ENCODE data around the gene DNAAF1.

DNAAF1 gene

DNA sequence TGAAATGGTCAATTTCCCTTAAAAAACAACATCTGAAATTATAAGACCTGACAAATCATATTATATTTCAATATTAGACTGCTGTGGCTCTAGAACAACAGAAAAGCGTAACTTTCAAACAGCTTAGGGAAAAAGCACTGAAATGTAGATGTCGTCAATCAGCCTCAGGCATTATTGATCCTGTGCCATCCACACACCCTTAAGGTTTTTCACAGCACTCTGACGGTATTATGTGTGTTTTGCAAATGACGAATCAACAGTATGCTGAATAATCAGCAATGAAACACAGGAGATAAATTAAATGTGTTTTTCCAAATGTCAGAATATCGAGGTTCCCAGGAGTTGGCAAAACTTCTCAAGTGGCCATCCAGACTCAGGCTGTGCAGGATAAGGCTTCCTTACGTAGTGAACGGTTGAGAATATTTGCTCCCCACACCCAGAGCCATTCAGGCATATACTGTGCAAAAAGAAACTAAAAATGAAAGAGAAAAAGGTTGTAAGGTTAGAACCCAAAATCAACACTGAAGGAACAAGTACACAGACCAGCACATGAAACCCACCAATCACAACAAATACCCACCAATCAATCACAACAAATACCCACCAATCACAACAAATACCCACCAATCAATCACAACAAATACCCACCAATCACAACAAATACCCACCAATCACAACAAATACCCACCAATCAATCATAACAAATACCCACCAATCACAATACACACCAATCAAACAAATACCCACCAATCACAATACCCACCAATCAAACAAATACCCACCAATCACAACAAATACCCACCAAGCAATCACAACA is 20.6 kb upstream of the DNAAF1 start:
- DNase-seq (ENCODE audit: low read depth in 2 of 2): no peak

GRCh38 chr16:84131117-84131516 is 14.0 kb upstream of the DNAAF1 start:
- DNase-seq (ENCODE audit: low read depth in 2 of 2): no peak

- no peak for DNase-seq (ENCODE audit: low read depth in 2 of 2)
These were observed 12.4 kb upstream of the DNAAF1 start for GRCh38 chr16:84132527-84133285.

- no peak for DNase-seq (ENCODE audit: low read depth in 2 of 2)
These were observed 8.6 kb upstream of the DNAAF1 start for GRCh38 chr16:84136331-84137125.

GRCh38 chr16:84137287-84137686 is 7.8 kb upstream of the DNAAF1 start:
- no peak for DNase-seq (ENCODE audit: low read depth in 2 of 2)

GRCh38 chr16:84137769-84138357 is 7.2 kb upstream of the DNAAF1 start:
- DNase-seq (ENCODE audit: low read depth in 2 of 2): no peak

DNA sequence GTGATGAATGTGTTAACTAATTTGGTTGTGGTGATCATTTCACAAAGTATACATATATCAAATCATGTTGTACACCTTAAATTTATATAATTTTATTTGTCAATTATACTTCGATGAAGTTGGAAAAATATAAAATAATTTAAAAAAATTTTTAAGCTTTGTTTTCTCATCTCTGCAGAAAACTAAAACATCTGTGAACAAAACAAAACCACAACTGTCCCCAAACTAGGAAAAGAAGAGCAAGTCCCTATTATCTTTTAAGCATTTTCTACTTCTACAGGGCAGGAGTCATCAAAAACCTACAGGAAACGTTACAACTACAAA is 6.6 kb upstream of the DNAAF1 start:
- no peak for DNase-seq (ENCODE audit: low read depth in 2 of 2)

GRCh38 chr16:84138824-84139627 is 6.1 kb upstream of the DNAAF1 start:
- DNase-seq (ENCODE audit: low read depth in 2 of 2): peak in 1 of 2 donors; percentile 9

DNA sequence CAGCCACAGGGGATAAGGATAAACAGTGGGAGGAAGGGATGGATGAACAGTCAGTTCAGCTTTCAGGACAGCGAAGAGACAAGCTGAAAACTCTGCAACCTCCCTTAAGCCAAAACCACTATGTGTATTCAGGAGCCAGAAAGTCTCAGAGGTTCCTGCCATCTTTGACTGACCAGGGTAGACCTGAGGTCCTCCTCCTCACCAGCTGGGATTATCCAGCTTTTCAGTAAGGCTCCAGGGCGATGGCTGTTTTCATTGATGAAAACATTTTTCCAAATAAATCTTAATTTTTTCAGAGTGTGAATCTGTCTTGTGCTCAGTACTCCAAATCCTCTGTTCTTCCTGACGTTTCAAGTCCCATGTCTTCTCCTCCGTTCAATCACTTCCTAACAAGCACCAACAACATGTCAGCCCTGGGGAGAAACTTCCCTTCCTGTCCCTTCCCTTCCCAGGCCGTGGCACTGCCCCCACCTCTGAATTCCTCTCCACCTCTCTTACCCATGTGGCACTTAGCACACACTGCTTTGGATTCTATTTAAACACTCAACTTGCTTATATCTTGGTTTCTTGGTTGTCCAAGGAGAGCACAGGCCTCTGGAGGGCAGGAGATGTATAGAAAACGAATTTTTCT is 5.4 kb upstream of the DNAAF1 start:
- DNase-seq (ENCODE audit: low read depth in 2 of 2): no peak

- DNase-seq (ENCODE audit: low read depth in 2 of 2): no peak
These were observed 3.9 kb upstream of the DNAAF1 start for GRCh38 chr16:84141143-84141670.

GRCh38 chr16:84143081-84143480 is 2.0 kb upstream of the DNAAF1 start:
- DNase-seq (ENCODE audit: low read depth in 2 of 2): no peak

DNA sequence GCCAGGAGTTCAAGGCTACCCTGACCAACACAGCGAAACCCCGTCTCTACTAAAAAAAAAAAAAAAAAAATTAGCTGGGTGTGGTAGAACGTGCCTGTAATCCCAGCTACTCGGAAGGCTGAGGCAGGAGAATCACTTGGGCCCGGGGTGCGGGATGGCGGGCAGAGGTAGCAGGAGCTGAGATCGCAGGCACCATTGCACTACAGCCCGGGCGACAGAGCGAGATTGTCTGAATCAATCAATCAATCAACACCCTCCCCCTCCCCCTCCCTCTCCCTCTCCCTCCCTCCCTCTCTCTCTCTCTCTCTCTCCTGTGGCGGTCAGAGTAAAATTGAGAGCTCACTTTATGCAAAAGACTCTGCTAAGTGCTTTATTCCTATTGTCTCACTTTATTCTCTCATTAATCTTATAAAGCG is 1.3 kb upstream of the DNAAF1 start:
- DNase-seq (ENCODE audit: low read depth in 2 of 2): no peak

GRCh38 chr16:84144209-84144858 is 774 bp upstream of the DNAAF1 start:
- peak in 1 of 2 donors; percentile 26 for DNase-seq (ENCODE audit: low read depth in 2 of 2)

GRCh38 chr16:84150926-84151325 is 5.8 kb downstream of the DNAAF1 start:
- no peak for DNase-seq (ENCODE audit: low read depth in 2 of 2)

DNA sequence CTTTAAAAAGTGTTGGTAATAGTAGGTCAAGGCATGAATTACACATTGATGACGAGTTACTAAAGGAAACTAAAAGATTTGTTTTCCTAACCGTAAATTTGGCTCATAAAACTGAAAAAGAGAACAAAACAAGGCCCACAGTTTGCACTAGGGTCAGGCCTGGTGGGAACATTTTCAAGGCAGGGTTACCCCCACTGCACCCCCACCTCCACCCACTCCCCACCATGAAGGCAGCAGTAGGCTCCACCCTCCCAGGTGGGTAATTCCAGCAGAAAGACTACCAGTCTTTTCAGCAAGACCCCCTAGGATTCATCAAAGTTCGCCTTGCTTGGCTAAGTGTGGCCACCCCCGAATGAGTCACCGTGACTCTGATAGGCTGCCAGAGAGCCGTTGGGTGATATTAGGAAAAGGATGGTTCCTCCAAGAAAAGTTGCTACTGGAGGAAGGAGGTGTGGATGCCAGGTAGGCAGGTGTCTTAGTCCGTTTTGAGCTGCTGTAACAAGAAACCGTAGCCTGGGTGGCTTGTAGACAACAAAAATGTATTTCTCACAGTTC is 8.6 kb downstream of the DNAAF1 start:
- no peak for DNase-seq (ENCODE audit: low read depth in 2 of 2)

- no peak for DNase-seq (ENCODE audit: low read depth in 2 of 2)
These were observed 10.1 kb downstream of the DNAAF1 start for GRCh38 chr16:84155226-84155625.

- no peak for DNase-seq (ENCODE audit: low read depth in 2 of 2)
These were observed 10.7 kb downstream of the DNAAF1 start for GRCh38 chr16:84155771-84156170.

- no peak for DNase-seq (ENCODE audit: low read depth in 2 of 2)
These were observed 11.3 kb downstream of the DNAAF1 start for GRCh38 chr16:84156342-84156784.

DNA sequence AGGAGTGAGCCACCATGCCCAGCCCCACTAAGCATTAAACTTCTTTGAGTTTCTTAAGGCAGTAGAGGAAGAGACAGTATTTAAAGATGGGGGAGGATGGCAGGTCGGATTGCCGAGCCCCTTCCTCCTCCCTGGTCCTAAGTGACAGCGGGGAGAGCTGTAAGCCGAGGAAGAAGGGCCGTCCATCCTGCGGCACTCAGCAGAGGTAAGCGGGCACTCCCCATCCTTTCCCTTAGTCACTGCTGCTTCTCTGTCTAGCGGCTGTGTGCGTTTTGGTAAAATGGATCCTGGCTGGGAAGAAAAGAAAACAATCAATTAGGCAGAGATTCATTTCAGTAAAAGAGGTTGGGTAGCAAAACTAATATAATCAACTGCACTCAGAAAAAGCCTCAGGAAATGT is 13.9 kb downstream of the DNAAF1 start:
- DNase-seq (ENCODE audit: low read depth in 2 of 2): no peak

DNA sequence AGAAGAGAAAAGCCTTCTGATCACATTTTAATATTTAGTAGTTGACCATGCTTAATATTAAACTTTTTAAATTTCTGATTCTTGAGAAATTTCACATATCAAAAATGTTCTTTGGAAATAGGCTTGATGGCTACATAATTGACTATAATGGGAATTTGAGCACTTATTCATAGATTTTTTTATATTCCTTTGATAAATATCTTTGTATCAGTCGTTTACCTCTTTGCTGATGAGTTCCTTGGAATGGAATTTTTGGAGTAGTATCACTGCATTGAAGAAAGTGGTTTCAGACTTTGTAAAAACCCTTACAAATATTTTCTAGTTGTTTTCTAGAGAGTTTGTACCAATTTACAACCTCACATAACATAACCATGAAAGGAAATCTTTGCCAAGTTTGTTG is 14.7 kb downstream of the DNAAF1 start:
- no peak for DNase-seq (ENCODE audit: low read depth in 2 of 2)

All from stimulated activated CD8-positive, alpha-beta memory T cell treated with anti-CD3 and anti-CD28 coated beads, Interleukin-2, amount 100 ng/mL, for 48 hours (primary cell).